ENCODE results near the gene ASIC4. TPM values are rescaled to one million over a fixed set of nuclear protein-coding genes. Genes with fewer than 3 reads are reported as not detected.

The ASIC4 gene
- total and polyA plus RNA-seq, 2 of the 8 experiments (the other 6 are each of a cell fraction or from before 2014, with no cell fraction given) = 0.12 to 0.22 TPM

DNA sequence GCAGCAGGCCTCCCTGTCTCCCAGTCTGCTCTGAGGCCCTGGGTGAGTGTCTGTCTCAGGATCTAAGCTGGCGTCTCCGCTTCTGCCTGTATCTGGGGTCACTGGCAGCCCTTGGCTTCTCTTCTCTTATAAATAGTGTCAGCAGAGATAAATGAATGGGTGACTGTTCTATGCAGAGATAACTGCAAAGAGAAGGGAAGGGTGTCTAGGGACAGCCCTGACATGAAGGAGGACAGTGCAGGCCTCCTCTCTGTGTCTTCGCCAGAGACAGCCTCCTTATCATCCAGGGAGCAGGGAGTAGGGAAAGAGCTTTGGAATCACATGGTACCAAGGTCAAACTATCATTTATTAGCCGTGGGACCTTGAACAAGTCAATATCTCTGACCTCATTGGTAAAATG lies 43.9 kb upstream of the ASIC4 start:
- H3K56ac ChIP-seq (replicated peaks; ENCODE audit: insufficient read length, low read depth, low read length) = no peak overlapping the region
- no peaks in the 10 kb centered on the region for H3K79me1 ChIP-seq (ENCODE audit: low read depth, low read length)
- no peak overlapping the region for H2AFZ ChIP-seq (ENCODE audit: low read length)
- peaks cover 0 to 3% of the 10 kb centered on the region in 2 experiments for H4K20me1 ChIP-seq (replicated peaks in 1 of 2; ENCODE audit: control insufficient read depth in 1 of 2, insufficient read depth in 2 of 2, low read length in 2 of 2)
- CTCF ChIA-PET (ENCODE audit: partially characterized antibody) = interaction anchor here (0.6 to 113.1 kb wide), 5 partner anchors 12 to 68 kb away, joined by 3 to 7248 read pairs (median 6); partner anchors contain the start of genes ASIC4, CHPF, DES and GMPPA
- H3K4me2 ChIP-seq (ENCODE audit: insufficient read depth in 1 of 2, low read depth in 2 of 2, low read length in 2 of 2) = no peak overlapping the region
- H4K91ac ChIP-seq (replicated peaks; ENCODE audit: insufficient read length, low read length) = no peak overlapping the region
- H4K8ac ChIP-seq (ENCODE audit: extremely low read depth, insufficient read depth, low read length) = no peak overlapping the region
- H2BK5ac ChIP-seq (ENCODE audit: low read depth, low read length) = no peak overlapping the region
- 77% methylated on average over 4 of the region's 4 CpGs; no CpG with 5 or more reads in 1 of the 2 experiments for WGBS, 2 experiments (ENCODE audit: extremely low coverage in 1 of 2, insufficient coverage in 1 of 2, insufficient read length in 1 of 2, insufficient replicate concordance in 2 of 2, low coverage in 1 of 2, low lambda C conversion rate in 2 of 2, missing lambda C conversion rate in 1 of 2)
- DNase-seq (ENCODE audit: low read depth in 1 of 2, low spot score in 2 of 2) = no peak
- H3K27ac ChIP-seq (ENCODE audit: low read depth, low read length) = no peak overlapping the region
- no peak overlapping the region for H3K14ac ChIP-seq (ENCODE audit: insufficient read length)
- H3K23me2 ChIP-seq (ENCODE audit: low read depth, low read length) = no peaks in the 10 kb centered on the region
- H2BK15ac ChIP-seq (ENCODE audit: low read length) = no peak overlapping the region
- H4K5ac ChIP-seq (ENCODE audit: insufficient read length, low read depth, low read length) = no peak overlapping the region
- H3K27me3 ChIP-seq (replicated peaks in 1 of 4; ENCODE audit: control insufficient read depth in 3 of 4, extremely low read depth in 1 of 4, insufficient read depth in 3 of 4, low read length in 3 of 4) = no peaks in the 10 kb centered on the region
- no peak overlapping the region for H3K18ac ChIP-seq (ENCODE audit: extremely low read depth, low read length)
- H3K9me3 ChIP-seq (ENCODE audit: insufficient read depth in 2 of 2, low read depth in 1 of 2, low read length in 1 of 2) = no peaks in the 10 kb centered on the region
- no peak overlapping the region for H3K4me3 ChIP-seq (ENCODE audit: extremely low read depth in 1 of 4, insufficient read depth in 2 of 4, low read depth in 3 of 4, low read length in 4 of 4)
- POLR2A ChIA-PET (ENCODE audit: partially characterized antibody) = interaction anchor here (0.9 to 1.5 kb wide), 5 partner anchors 9 to 28 kb away, joined by 3 to 4 read pairs (median 3); no protein-coding TSS in a partner anchor
- TF ChIP-seq, protein P1, sequence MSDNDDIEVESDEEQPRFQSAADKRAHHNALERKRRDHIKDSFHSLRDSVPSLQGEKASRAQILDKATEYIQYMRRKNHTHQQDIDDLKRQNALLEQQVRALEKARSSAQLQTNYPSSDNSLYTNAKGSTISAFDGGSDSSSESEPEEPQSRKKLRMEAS (IDR thresholded peaks at IDR 0.05) = no peak
- H2BK120ac ChIP-seq (replicated peaks; ENCODE audit: low read depth, low read length) = no peak overlapping the region
- H3K79me2 ChIP-seq (ENCODE audit: control insufficient read depth in 1 of 2, insufficient read depth in 2 of 2, low read length in 2 of 2) = no peaks in the 10 kb centered on the region
- H3K9ac ChIP-seq (replicated peaks in 1 of 4; ENCODE audit: extremely low read depth in 1 of 4, low read depth in 3 of 4, low read length in 3 of 4) = no peak overlapping the region
- H3K4ac ChIP-seq (replicated peaks; ENCODE audit: insufficient read length, low read depth, low read length) = no peak overlapping the region
- H2AK5ac ChIP-seq (ENCODE audit: low read depth, low read length) = no peak overlapping the region
- FAIRE-seq = no peak
- no peak overlapping the region for H2BK12ac ChIP-seq (ENCODE audit: low read depth, low read length)
- no peaks in the 10 kb centered on the region; a peak in 1 of 7 replicates for H3K4me1 ChIP-seq (replicated peaks in 1 of 4; ENCODE audit: control insufficient read depth in 3 of 4, insufficient read depth in 4 of 4, low read length in 3 of 4)
- H2BK20ac ChIP-seq (ENCODE audit: low read length) = no peak overlapping the region
- no peaks in the 10 kb centered on the region for H3K36me3 ChIP-seq (ENCODE audit: control insufficient read depth in 2 of 4, insufficient read depth in 4 of 4, low read length in 3 of 4)
- H3K23ac ChIP-seq (ENCODE audit: insufficient read length) = no peak overlapping the region
